GM23338 (cell line): ENCODE data around the gene IGF2R. TPM values are rescaled to one million over a fixed set of nuclear protein-coding genes. Genes with fewer than 3 reads are reported as not detected.

Experiments used
- ATAC-seq: fragments of 200-7000 bp; cut with Tn5 transposase; 3 replicates; pipeline ENCODE4 v1.9.1; 2020
- DNase-seq: peaks from one replicate; pipeline ENCODE4 v3.0.0-alpha.2; 2015; ENCODE audit warnings: low spot score
- H2AFZ ChIP-seq: fragments of 200-600 bp; sonication (generic); 2 replicates; pipeline ENCODE4 v1.8.0; 2016; ENCODE audit warnings: antibody characterized with exemption, mild to moderate bottlenecking, moderate library complexity
- H3F3A ChIP-seq: fragments of 200-600 bp; sonication (generic); replicated peaks from 2 replicates; pipeline ENCODE4 v1.8.0; 2017; ENCODE audit warnings: antibody characterized with exemption, mixed run types, low read depth
- H3K27ac ChIP-seq: fragments of 200-600 bp; sonication (generic); 2 replicates; pipeline ENCODE4 v1.6.1; 2016; ENCODE audit warnings: low read depth
- H3K27me3 ChIP-seq: fragments of 200-600 bp; sonication (generic); 2 replicates; pipeline ENCODE4 v1.8.0; 2016; ENCODE audit warnings: mild to moderate bottlenecking, mixed run types, moderate library complexity; ENCODE audit not compliant: insufficient read depth
- H3K36me3 ChIP-seq: fragments of 200-600 bp; sonication (generic); 2 replicates; pipeline ENCODE4 v1.8.0; 2016; ENCODE audit warnings: mild to moderate bottlenecking; ENCODE audit not compliant: insufficient read depth
- H3K4me1 ChIP-seq: fragments of 200-600 bp; sonication (generic); 2 replicates; pipeline ENCODE4 v1.8.0; 2016; ENCODE audit warnings: mild to moderate bottlenecking, moderate library complexity; ENCODE audit not compliant: insufficient read depth
- H3K4me2 ChIP-seq: fragments of 200-600 bp; sonication (generic); 2 replicates; pipeline ENCODE4 v1.7.1; 2017; ENCODE audit warnings: mixed run types
- H3K4me3 ChIP-seq: fragments of 200-600 bp; sonication (generic); 2 replicates; pipeline ENCODE4 v1.6.1; 2016; ENCODE audit warnings: mixed run types
- H3K79me2 ChIP-seq: fragments of 200-600 bp; sonication (generic); replicated peaks from 2 replicates; pipeline ENCODE4 v1.8.0; 2017; ENCODE audit warnings: mild to moderate bottlenecking; ENCODE audit not compliant: insufficient read depth
- H3K9me2 ChIP-seq: fragments of 200-600 bp; sonication (generic); 2 replicates; pipeline ENCODE4 v1.8.0; 2017; ENCODE audit not compliant: insufficient read depth
- H4K20me1 ChIP-seq: fragments of 200-600 bp; sonication (generic); replicated peaks from 2 replicates; pipeline ENCODE4 v1.8.0; 2017; ENCODE audit warnings: mild to moderate bottlenecking; ENCODE audit not compliant: insufficient read depth
- H3K27ac Mint-ChIP-seq: 2 replicates; pipeline ENCODE4 v1.8.0; 2020; ENCODE audit warnings: inconsistent platforms, mild to moderate bottlenecking, moderate library complexity, mixed read lengths
- H3K27me3 Mint-ChIP-seq: 3 replicates; pipeline ENCODE4 v1.8.0; 2022; ENCODE audit warnings: low read depth, mild to moderate bottlenecking, moderate library complexity, mixed read lengths, inconsistent platforms; ENCODE audit not compliant: insufficient read depth, poor library complexity
- H3K36me3 Mint-ChIP-seq: 3 replicates; pipeline ENCODE4 v1.8.0; 2021; ENCODE audit warnings: low read depth, mild to moderate bottlenecking, inconsistent platforms, moderate library complexity, mixed read lengths
- H3K4me1 Mint-ChIP-seq: 3 replicates; pipeline ENCODE4 v1.8.0; 2020; ENCODE audit warnings: mild to moderate bottlenecking, inconsistent platforms, mixed read lengths
- H3K4me3 Mint-ChIP-seq: 3 replicates; pipeline ENCODE4 v1.8.0; 2021; ENCODE audit warnings: moderate library complexity, mild to moderate bottlenecking, inconsistent platforms, mixed read lengths
- H3K9me3 Mint-ChIP-seq: 3 replicates; pipeline ENCODE4 v1.8.0; 2020; ENCODE audit warnings: moderate library complexity, mild to moderate bottlenecking, inconsistent platforms, mixed read lengths
- CREB1 ChIP-seq: fragments of 250-450 bp; sonication (Bioruptor Pico); IDR thresholded peaks from 2 replicates; pipeline ENCODE4 v1.5.0; 2020; ENCODE audit warnings: low read depth, mild to moderate bottlenecking, moderate library complexity
- EZH2 ChIP-seq: fragments of 200-600 bp; sonication (generic); IDR thresholded peaks from one replicate; pipeline ENCODE4 v1.8.0; 2017; ENCODE audit warnings: antibody characterized with exemption, mild to moderate bottlenecking, low read depth; ENCODE audit not compliant: unreplicated experiment
- JUNB ChIP-seq: IDR thresholded peaks from one replicate; pipeline ENCODE4 v1.6.1; 2016; ENCODE audit warnings: antibody characterized with exemption; ENCODE audit not compliant: unreplicated experiment
- NANOG ChIP-seq: IDR thresholded peaks from 2 replicates; pipeline ENCODE4 v1.6.1; 2016; ENCODE audit warnings: antibody characterized with exemption, borderline replicate concordance
- POLR2AphosphoS5 ChIP-seq: IDR thresholded peaks from 2 replicates; pipeline ENCODE4 v1.6.1; 2016; ENCODE audit warnings: antibody characterized with exemption, low read depth
- STAT1 ChIP-seq: IDR thresholded peaks from one replicate; pipeline ENCODE4 v1.6.1; 2016; ENCODE audit warnings: antibody characterized with exemption; ENCODE audit not compliant: unreplicated experiment
- ZNF114 ChIP-seq: fragments of 250-450 bp; sonication (Bioruptor Pico); IDR thresholded peaks from 2 replicates; pipeline ENCODE4 v1.5.0; 2020; ENCODE audit warnings: mild to moderate bottlenecking, moderate library complexity
- ZNF331 ChIP-seq: fragments of 250-450 bp; sonication (Bioruptor Pico); IDR thresholded peaks from 2 replicates; pipeline ENCODE4 v1.5.0; 2020; ENCODE audit warnings: low read depth, mild to moderate bottlenecking, moderate library complexity
- polyA plus RNA-seq: library from polyadenylated mRNA; unstranded; fragments of >200 nt; fragmentation: Nextera tagmentation; extraction: Ambion mirVana; gene quantifications from 2 replicates; pipeline ENCODE4 v1.2.1, GENCODE V29; 2016
- total RNA-seq: library from RNA; depleted of rRNA; stranded (reverse); fragments of >200 nt; shearing (Covaris generic); gene quantifications from 2 replicates; pipeline ENCODE4 v1.2.3, GENCODE V29; 2014
- TF ChIP-seq, protein P1 (sequence below), 2 experiments: fragments of 200-600 bp in 1 of 2; sonication (generic) in 1 of 2; conservative IDR thresholded peaks; 2 replicates each; pipeline versions ENCODE4 v1.5.1 to v1.6.1; 2016 to 2017; ENCODE audit warnings: antibody characterized with exemption in 2 of 2, low read depth in 2 of 2, mild to moderate bottlenecking in 2 of 2, moderate library complexity in 1 of 2
- TF ChIP-seq, protein P2 (sequence below): IDR thresholded peaks from 2 replicates; pipeline ENCODE4 v1.6.1; 2016; ENCODE audit warnings: antibody characterized with exemption
- TF ChIP-seq, protein P3 (sequence below): IDR thresholded peaks from one replicate; pipeline ENCODE4 v1.6.1; 2018; ENCODE audit warnings: antibody characterized with exemption; ENCODE audit not compliant: unreplicated experiment

IGF2R gene
- total and polyA plus RNA-seq, 2 experiments from 2014 or later = 12.5 to 76.4 TPM

DNA sequence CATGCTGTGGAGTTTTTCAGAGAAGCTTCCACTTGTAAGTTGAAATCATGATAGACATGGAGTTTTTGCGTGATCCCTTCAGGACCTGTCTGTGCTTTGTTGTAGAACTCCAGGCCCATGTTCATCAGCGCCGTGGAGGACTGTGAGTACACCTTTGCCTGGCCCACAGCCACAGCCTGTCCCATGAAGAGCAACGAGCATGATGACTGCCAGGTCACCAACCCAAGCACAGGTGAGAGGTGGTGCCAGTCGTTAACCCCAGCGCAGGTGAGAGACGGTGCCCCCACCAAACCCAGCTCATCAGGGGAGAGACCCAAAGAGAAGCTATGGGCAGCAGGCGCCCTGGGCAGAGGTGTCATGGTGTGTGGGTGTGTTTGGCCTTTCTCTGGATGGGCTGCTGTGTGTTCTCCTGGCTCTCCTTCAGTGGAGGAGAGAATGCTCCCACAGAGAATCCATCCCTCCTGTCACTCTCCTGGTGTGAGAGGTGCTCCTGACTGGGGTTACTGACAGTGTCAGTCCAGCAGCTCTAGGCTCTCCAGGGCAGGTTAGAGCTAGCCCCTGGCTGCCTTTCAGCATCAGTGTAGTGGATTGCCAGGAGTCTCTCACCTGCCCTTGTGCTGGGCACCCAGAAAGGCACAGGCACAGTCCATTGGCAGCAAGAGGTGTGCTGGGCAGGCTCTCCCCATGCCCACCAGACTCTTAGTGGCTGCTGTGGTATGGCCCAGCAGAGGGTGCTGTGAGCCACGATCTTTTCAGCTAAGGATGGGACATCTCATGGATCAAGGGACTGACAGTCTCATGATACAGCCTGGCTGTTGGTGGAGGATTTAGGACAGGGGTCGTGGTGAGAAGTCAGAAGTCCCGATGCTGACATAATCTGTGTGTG is 103.2 kb downstream of the IGF2R start:
- peaks cover 87% of the 10 kb centered on the region for H3K36me3 Mint-ChIP-seq
- Histone ChIP-seq H3K4me2 (no peak overlapping the region), H3K27me3 (no peaks in the 10 kb centered on the region), H3K36me3 (peaks cover 15% of the 10 kb centered on the region), H3K79me2 (no peaks in the 10 kb centered on the region), H3F3A (no peaks in the 10 kb centered on the region), H3K4me1 (no peaks in the 10 kb centered on the region), H4K20me1 (no peaks in the 10 kb centered on the region; the same call in 1 of the 2 replicates), H3K27ac (no peak overlapping the region), H3K9me2 (no peaks in the 10 kb centered on the region), H2AFZ (no peak overlapping the region), H3K4me3 (no peak overlapping the region)
- peaks cover 8% of the 10 kb centered on the region for H3K27me3 Mint-ChIP-seq
- no peak for TF ChIP-seq ZNF331
- TF ChIP-seq, protein P1, sequence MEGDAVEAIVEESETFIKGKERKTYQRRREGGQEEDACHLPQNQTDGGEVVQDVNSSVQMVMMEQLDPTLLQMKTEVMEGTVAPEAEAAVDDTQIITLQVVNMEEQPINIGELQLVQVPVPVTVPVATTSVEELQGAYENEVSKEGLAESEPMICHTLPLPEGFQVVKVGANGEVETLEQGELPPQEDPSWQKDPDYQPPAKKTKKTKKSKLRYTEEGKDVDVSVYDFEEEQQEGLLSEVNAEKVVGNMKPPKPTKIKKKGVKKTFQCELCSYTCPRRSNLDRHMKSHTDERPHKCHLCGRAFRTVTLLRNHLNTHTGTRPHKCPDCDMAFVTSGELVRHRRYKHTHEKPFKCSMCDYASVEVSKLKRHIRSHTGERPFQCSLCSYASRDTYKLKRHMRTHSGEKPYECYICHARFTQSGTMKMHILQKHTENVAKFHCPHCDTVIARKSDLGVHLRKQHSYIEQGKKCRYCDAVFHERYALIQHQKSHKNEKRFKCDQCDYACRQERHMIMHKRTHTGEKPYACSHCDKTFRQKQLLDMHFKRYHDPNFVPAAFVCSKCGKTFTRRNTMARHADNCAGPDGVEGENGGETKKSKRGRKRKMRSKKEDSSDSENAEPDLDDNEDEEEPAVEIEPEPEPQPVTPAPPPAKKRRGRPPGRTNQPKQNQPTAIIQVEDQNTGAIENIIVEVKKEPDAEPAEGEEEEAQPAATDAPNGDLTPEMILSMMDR (conservative IDR thresholded peaks at IDR 0.05; ENCODE audit: low read depth in 2 of 2) = peak in 1 of 2 experiments; percentile 64; a peak in 3 of 4 replicates
- no peaks in the 10 kb centered on the region for H3K4me1 Mint-ChIP-seq
- no peaks in the 10 kb centered on the region for H3K9me3 Mint-ChIP-seq
- ATAC-seq (peak; percentile 81), DNase-seq (peak; percentile 33)
- H3K4me3 Mint-ChIP-seq = no peak overlapping the region
- H3K27ac Mint-ChIP-seq = no peak overlapping the region

DNA sequence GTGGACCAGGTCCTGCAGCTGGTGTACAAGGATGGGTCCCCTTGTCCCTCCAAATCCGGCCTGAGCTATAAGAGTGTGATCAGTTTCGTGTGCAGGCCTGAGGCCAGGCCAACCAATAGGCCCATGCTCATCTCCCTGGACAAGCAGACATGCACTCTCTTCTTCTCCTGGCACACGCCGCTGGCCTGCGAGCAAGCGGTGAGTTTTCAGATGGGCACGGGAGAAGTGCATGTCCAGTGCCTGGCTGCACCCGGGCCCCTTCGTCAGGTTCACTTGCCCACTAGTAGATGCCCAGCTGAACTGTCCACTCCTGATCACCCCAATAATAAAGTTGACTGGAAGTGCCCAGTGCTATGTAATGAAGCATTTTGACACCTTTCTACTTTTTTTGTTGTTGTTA is 104.4 kb downstream of the IGF2R start:
- no peaks in the 10 kb centered on the region for H3F3A ChIP-seq
- ATAC-seq (no peak), DNase-seq (no peak)
- peaks cover 7% of the 10 kb centered on the region for H3K27me3 Mint-ChIP-seq
- no peaks in the 10 kb centered on the region for H3K4me1 ChIP-seq
- no peaks in the 10 kb centered on the region for H3K9me2 ChIP-seq
- H3K4me3 Mint-ChIP-seq = no peak overlapping the region
- no peaks in the 10 kb centered on the region; the same call in 1 of the 2 replicates for H4K20me1 ChIP-seq
- no peak overlapping the region for H3K27ac Mint-ChIP-seq
- peaks cover 86% of the 10 kb centered on the region for H3K36me3 Mint-ChIP-seq
- no peaks in the 10 kb centered on the region for H3K4me1 Mint-ChIP-seq
- no peaks in the 10 kb centered on the region for H3K79me2 ChIP-seq
- no peak overlapping the region for H2AFZ ChIP-seq
- H3K36me3 ChIP-seq = peaks cover 15% of the 10 kb centered on the region
- H3K4me3 ChIP-seq = no peak overlapping the region
- H3K9me3 Mint-ChIP-seq = no peaks in the 10 kb centered on the region
- H3K4me2 ChIP-seq = no peak overlapping the region
- no peaks in the 10 kb centered on the region for H3K27me3 ChIP-seq
- H3K27ac ChIP-seq = no peak overlapping the region
- TF ChIP-seq STAT1 = no peak
- TF ChIP-seq POLR2AphosphoS5 = no peak
- no peak for TF ChIP-seq ZNF114 (CRISPR knock-in tag)
- no peak for TF ChIP-seq ZNF331
- TF ChIP-seq CREB1 (CRISPR knock-in tag) = no peak
- TF ChIP-seq, protein P2, sequence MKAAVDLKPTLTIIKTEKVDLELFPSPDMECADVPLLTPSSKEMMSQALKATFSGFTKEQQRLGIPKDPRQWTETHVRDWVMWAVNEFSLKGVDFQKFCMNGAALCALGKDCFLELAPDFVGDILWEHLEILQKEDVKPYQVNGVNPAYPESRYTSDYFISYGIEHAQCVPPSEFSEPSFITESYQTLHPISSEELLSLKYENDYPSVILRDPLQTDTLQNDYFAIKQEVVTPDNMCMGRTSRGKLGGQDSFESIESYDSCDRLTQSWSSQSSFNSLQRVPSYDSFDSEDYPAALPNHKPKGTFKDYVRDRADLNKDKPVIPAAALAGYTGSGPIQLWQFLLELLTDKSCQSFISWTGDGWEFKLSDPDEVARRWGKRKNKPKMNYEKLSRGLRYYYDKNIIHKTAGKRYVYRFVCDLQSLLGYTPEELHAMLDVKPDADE = no peak
- TF ChIP-seq, protein P3, sequence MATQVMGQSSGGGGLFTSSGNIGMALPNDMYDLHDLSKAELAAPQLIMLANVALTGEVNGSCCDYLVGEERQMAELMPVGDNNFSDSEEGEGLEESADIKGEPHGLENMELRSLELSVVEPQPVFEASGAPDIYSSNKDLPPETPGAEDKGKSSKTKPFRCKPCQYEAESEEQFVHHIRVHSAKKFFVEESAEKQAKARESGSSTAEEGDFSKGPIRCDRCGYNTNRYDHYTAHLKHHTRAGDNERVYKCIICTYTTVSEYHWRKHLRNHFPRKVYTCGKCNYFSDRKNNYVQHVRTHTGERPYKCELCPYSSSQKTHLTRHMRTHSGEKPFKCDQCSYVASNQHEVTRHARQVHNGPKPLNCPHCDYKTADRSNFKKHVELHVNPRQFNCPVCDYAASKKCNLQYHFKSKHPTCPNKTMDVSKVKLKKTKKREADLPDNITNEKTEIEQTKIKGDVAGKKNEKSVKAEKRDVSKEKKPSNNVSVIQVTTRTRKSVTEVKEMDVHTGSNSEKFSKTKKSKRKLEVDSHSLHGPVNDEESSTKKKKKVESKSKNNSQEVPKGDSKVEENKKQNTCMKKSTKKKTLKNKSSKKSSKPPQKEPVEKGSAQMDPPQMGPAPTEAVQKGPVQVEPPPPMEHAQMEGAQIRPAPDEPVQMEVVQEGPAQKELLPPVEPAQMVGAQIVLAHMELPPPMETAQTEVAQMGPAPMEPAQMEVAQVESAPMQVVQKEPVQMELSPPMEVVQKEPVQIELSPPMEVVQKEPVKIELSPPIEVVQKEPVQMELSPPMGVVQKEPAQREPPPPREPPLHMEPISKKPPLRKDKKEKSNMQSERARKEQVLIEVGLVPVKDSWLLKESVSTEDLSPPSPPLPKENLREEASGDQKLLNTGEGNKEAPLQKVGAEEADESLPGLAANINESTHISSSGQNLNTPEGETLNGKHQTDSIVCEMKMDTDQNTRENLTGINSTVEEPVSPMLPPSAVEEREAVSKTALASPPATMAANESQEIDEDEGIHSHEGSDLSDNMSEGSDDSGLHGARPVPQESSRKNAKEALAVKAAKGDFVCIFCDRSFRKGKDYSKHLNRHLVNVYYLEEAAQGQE = no peak
- TF ChIP-seq JUNB = no peak
- TF ChIP-seq NANOG = no peak
- no peak for TF ChIP-seq EZH2
